Smooth muscle cell (in vitro differentiated cells): ENCODE data around the gene N4BP3. TPM values are rescaled to one million over a fixed set of nuclear protein-coding genes. Genes with fewer than 3 reads are reported as not detected.

ENCODE experiments used
- DNase-seq: peaks from one replicate; lab custom pipeline; 2025; ENCODE audit not compliant: unreplicated experiment; lab: John Stamatoyannopoulos, UW
- H2AFZ ChIP-seq: fragments of 200-600 bp; sonication (generic); 2 replicates; pipeline ENCODE4 v1.6.0; 2016; ENCODE audit warnings: antibody characterized with exemption, low read depth, mild to moderate bottlenecking
- H3F3A ChIP-seq: fragments of 200-600 bp; sonication (generic); 2 replicates; pipeline ENCODE4 v1.6.0; 2017; ENCODE audit warnings: antibody characterized with exemption, low read depth
- H3K27ac ChIP-seq: fragments of 200-600 bp; sonication (generic); 2 replicates; pipeline ENCODE4 v1.5.1; 2016; ENCODE audit warnings: low read depth, mild to moderate bottlenecking
- H3K27me3 ChIP-seq: fragments of 200-600 bp; sonication (generic); 2 replicates; pipeline ENCODE4 v1.6.1; 2016; ENCODE audit warnings: low read depth, mild to moderate bottlenecking
- H3K36me3 ChIP-seq: fragments of 200-600 bp; sonication (generic); 2 replicates; pipeline ENCODE4 v1.5.1; 2016; ENCODE audit warnings: low read depth
- H3K4me1 ChIP-seq: fragments of 200-600 bp; sonication (generic); 2 replicates; pipeline ENCODE4 v1.5.1; 2016; ENCODE audit warnings: low read depth
- H3K4me2 ChIP-seq: fragments of 200-600 bp; sonication (generic); 2 replicates; pipeline ENCODE4 v1.6.0; 2016; ENCODE audit warnings: mild to moderate bottlenecking
- H3K4me3 ChIP-seq: fragments of 200-600 bp; sonication (generic); 2 replicates; pipeline ENCODE4 v1.5.1; 2016; ENCODE audit warnings: mild to moderate bottlenecking
- H3K79me2 ChIP-seq: fragments of 200-600 bp; sonication (generic); 2 replicates; pipeline ENCODE4 v1.6.0; 2016; ENCODE audit warnings: low read depth, mild to moderate bottlenecking
- H3K9ac ChIP-seq: fragments of 200-600 bp; sonication (generic); 2 replicates; pipeline ENCODE4 v1.6.0; 2016; ENCODE audit warnings: low read depth
- H3K9me3 ChIP-seq: fragments of 200-600 bp; sonication (generic); replicated peaks from 2 replicates; pipeline ENCODE4 v1.5.1; 2016; ENCODE audit warnings: low read depth
- H4K20me1 ChIP-seq: fragments of 200-600 bp; sonication (generic); 2 replicates; pipeline ENCODE4 v1.6.0; 2016; ENCODE audit warnings: low read depth
- CTCF ChIP-seq: fragments of 200-600 bp; sonication (generic); IDR thresholded peaks from 2 replicates; pipeline ENCODE4 v1.5.1; 2017; ENCODE audit warnings: borderline replicate concordance, mild to moderate bottlenecking, antibody characterized with exemption; ENCODE audit not compliant: insufficient read depth, poor library complexity, severe bottlenecking
- WGBS: methylation state at CpG from one replicate; pipeline ENCODE4 v1.1.7; 2016; ENCODE audit warnings: low lambda C conversion rate; 5-methylcytosine and 5-hydroxymethylcytosine counted together
- polyA plus RNA-seq: library from polyadenylated mRNA; unstranded; fragments of >200 nt; fragmentation: Nextera tagmentation; extraction: Ambion mirVana; gene quantifications from 2 replicates; pipeline ENCODE4 v1.2.1, GENCODE V29; 2016
- total RNA-seq: library from RNA; depleted of rRNA; stranded (reverse); fragments of >200 nt; gene quantifications from 2 replicates; pipeline ENCODE4 v1.2.3, GENCODE V29; 2014

N4BP3 gene
- total and polyA plus RNA-seq, 2 experiments from 2014 or later: 0.39 to 1.3 TPM

GRCh38 chr5:178137991-178138390 lies 24.7 kb downstream of the N4BP3 start:
- no peak overlapping the region for H3K4me3 ChIP-seq
- H3K27me3 ChIP-seq: no peaks in the 10 kb centered on the region
- 98% methylated on average over 12 of the region's 12 CpGs for WGBS
- H3K9ac ChIP-seq: no peak overlapping the region
- H3K4me1 ChIP-seq: no peaks in the 10 kb centered on the region
- H3K36me3 ChIP-seq: no peaks in the 10 kb centered on the region
- H3K9me3 ChIP-seq: no peaks in the 10 kb centered on the region
- no peak overlapping the region for H3K27ac ChIP-seq
- H4K20me1 ChIP-seq: no peaks in the 10 kb centered on the region
- H3F3A ChIP-seq: no peaks in the 10 kb centered on the region
- no peak overlapping the region for H2AFZ ChIP-seq
- H3K4me2 ChIP-seq: no peak overlapping the region
- H3K79me2 ChIP-seq: no peaks in the 10 kb centered on the region
- no peak for DNase-seq
- no peak for TF ChIP-seq CTCF

GRCh38 chr5:178141550-178141949 lies 28.2 kb downstream of the N4BP3 start:
- DNase-seq: no peak
- H3K79me2 ChIP-seq: no peaks in the 10 kb centered on the region
- H3K9me3 ChIP-seq: no peaks in the 10 kb centered on the region
- H3K9ac ChIP-seq: no peak overlapping the region
- H2AFZ ChIP-seq: no peak overlapping the region
- H3K27ac ChIP-seq: no peak overlapping the region
- H3K4me2 ChIP-seq: no peak overlapping the region
- no peaks in the 10 kb centered on the region for H3K4me1 ChIP-seq
- no peak overlapping the region for H3K4me3 ChIP-seq
- WGBS: 100% methylated on average over 4 of the region's 4 CpGs
- H3K27me3 ChIP-seq: no peaks in the 10 kb centered on the region
- H3F3A ChIP-seq: no peaks in the 10 kb centered on the region
- no peaks in the 10 kb centered on the region for H3K36me3 ChIP-seq
- no peak for TF ChIP-seq CTCF
- no peaks in the 10 kb centered on the region for H4K20me1 ChIP-seq

GRCh38 chr5:178142642-178143041 lies 29.3 kb downstream of the N4BP3 start:
- Histone ChIP-seq H3K4me3 (no peak overlapping the region), H3K79me2 (no peaks in the 10 kb centered on the region), H2AFZ (no peak overlapping the region), H3K9me3 (no peaks in the 10 kb centered on the region), H3K4me1 (no peaks in the 10 kb centered on the region), H3K27ac (no peak overlapping the region), H3K27me3 (no peaks in the 10 kb centered on the region), H3K36me3 (no peaks in the 10 kb centered on the region), H3K9ac (no peak overlapping the region), H4K20me1 (no peaks in the 10 kb centered on the region), H3K4me2 (no peak overlapping the region), H3F3A (no peaks in the 10 kb centered on the region)
- DNase-seq: no peak
- TF ChIP-seq CTCF: no peak
- 96% methylated on average over 20 of the region's 20 CpGs for WGBS

GRCh38 chr5:178143246-178143645 lies 29.9 kb downstream of the N4BP3 start:
- Histone ChIP-seq H3K9me3 (no peaks in the 10 kb centered on the region), H2AFZ (no peak overlapping the region), H4K20me1 (no peaks in the 10 kb centered on the region), H3K4me1 (no peaks in the 10 kb centered on the region), H3K27ac (no peak overlapping the region), H3K9ac (no peak overlapping the region), H3F3A (no peaks in the 10 kb centered on the region), H3K36me3 (no peaks in the 10 kb centered on the region), H3K4me2 (no peak overlapping the region), H3K79me2 (no peaks in the 10 kb centered on the region), H3K4me3 (no peak overlapping the region), H3K27me3 (no peaks in the 10 kb centered on the region)
- 98% methylated on average over 6 of the region's 6 CpGs for WGBS
- no peak for DNase-seq
- TF ChIP-seq CTCF: no peak
